Colonic mucosa (tissue), 4 donors: Measurements from ENCODE around the gene HID1. TPM values are rescaled to one million over a fixed set of nuclear protein-coding genes. Genes with fewer than 3 reads are reported as not detected.

Source experiments
- DNase-seq: peaks from one replicate; pipeline ENCODE4 v3.0.0-alpha.2; 2020
- H3K27ac ChIP-seq: fragments of 200-600 bp; one replicate; pipeline ENCODE4 v1.8.0; 2021
- H3K27me3 ChIP-seq: fragments of 200-600 bp; one replicate; pipeline ENCODE4 v1.8.0; 2021
- H3K36me3 ChIP-seq: fragments of 200-600 bp; one replicate; pipeline ENCODE4 v1.8.0; 2021
- H3K4me1 ChIP-seq: fragments of 200-600 bp; one replicate; pipeline ENCODE4 v1.8.0; 2021; ENCODE audit warnings: mild to moderate bottlenecking
- H3K4me3 ChIP-seq: fragments of 200-600 bp; one replicate; pipeline ENCODE4 v1.8.0; 2021
- H3K9ac ChIP-seq, 2 donors: one replicate each; pipeline ENCODE4 v1.7.0; 2013; ENCODE audit warnings: control low read depth in 2 of 2, low read depth in 2 of 2, low read length in 2 of 2
- H3K9me3 ChIP-seq: fragments of 200-600 bp; one replicate; pipeline ENCODE4 v1.8.0; 2021
- CTCF ChIP-seq: fragments of 200-600 bp; IDR thresholded peaks from one replicate; pipeline ENCODE4 v1.8.0; 2022; ENCODE audit warnings: antibody characterized with exemption, mild to moderate bottlenecking
- intact Hi-C: fragments of 100-400 bp; cut with DNase I; formaldehyde crosslinking; loops from one replicate; pipeline ENCODE4 v1.14.1; 2022
- total RNA-seq, 2 donors: library from RNA; stranded (reverse); fragmentation: NEBNext Ultra II Directional in 1 of 2; extraction: Animal tissue kit (Norgen Biotek cat#: 25700) in 1 of 2; gene quantifications; one replicate each; pipeline ENCODE4 v1.2.1, GENCODE V29; 2021
- donor health status: healthy.
- donor health status: DM: no; HTN: no; CAD: no.
- donor health status: DM: no; HTN: no; CAD: no.

Gene HID1
- total RNA-seq, 2 donors from 2014 or later, result 47.8 to 54.8 TPM

DNA sequence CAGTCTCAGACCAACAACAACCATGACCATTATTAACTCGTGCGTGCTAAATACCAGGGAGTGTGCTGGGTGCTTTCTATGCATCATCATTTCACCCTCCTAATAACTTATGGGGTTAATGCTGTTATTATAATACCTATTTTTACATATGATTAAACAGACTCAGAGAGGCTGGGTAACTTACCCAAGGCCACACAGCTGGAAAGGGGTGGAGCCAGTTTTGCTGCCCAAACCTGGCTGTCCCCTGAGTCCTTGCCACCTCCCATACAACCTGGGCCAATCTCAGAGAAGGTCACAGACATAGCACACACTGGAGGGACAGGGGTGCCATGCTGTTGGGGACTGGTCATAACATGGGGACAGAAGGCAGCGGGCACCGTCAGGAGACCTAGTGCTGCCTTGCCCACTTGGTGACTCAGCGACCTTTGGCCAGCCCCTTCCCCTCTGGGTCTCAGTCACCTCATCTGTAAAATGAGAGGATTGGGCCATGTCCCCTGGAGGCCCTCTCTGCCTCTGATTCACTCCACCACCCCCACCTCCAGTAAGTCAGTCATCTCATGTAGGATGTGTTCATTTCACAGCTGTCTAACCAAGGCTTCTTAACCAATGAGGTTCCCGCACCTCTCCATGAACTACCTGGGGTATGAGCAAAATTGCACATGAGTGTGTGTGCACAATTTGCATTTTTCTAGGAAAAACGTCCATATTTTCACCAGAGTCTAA lies 67.7 kb downstream of the HID1 start:
- Histone ChIP-seq H3K27ac (no peak overlapping the region), H3K4me1 (no peaks in the 10 kb centered on the region), H3K9ac (no peak overlapping the region), H3K9me3 (no peaks in the 10 kb centered on the region), H3K27me3 (no peaks in the 10 kb centered on the region), H3K4me3 (no peak overlapping the region), H3K36me3 (no peaks in the 10 kb centered on the region)
- intact Hi-C loops, result no loop called here
- no peak for DNase-seq
- no peak for TF ChIP-seq CTCF

DNA sequence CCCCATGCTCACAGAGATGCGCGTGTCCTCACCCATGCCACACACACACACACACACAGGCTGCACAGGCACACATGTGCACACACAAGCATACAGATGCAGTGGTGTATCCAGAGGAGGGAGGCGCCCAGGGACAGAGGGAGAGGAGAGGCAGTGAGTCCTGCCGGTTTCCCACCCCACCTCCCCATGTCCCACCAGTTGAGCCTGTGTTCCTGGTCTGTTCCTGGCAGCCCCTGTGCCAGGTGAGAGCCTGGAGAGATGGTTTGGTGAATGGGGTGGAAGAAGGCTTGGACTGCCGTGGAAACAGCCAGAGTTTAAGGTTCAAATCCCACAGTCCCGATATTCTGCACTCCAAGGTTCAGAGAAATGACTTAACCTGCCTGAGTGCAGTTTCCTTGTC lies 68.9 kb downstream of the HID1 start:
- H3K9me3 ChIP-seq, result no peaks in the 10 kb centered on the region
- H3K4me1 ChIP-seq, result no peaks in the 10 kb centered on the region
- no peak overlapping the region for H3K9ac ChIP-seq
- intact Hi-C loops, result no loop called here
- no peaks in the 10 kb centered on the region for H3K36me3 ChIP-seq
- H3K27ac ChIP-seq, result no peak overlapping the region
- no peak for DNase-seq
- H3K4me3 ChIP-seq, result no peak overlapping the region
- TF ChIP-seq CTCF, result no peak
- no peaks in the 10 kb centered on the region for H3K27me3 ChIP-seq

GRCh38 chr17:74903034-74903433 lies 69.5 kb downstream of the HID1 start:
- no peaks in the 10 kb centered on the region for H3K36me3 ChIP-seq
- TF ChIP-seq CTCF, result no peak
- no peaks in the 10 kb centered on the region for H3K27me3 ChIP-seq
- intact Hi-C loops, result no loop called here
- H3K9ac ChIP-seq, result no peak overlapping the region
- DNase-seq, result no peak
- no peak overlapping the region for H3K27ac ChIP-seq
- H3K4me3 ChIP-seq, result no peak overlapping the region
- H3K4me1 ChIP-seq, result no peaks in the 10 kb centered on the region
- no peaks in the 10 kb centered on the region for H3K9me3 ChIP-seq

DNA sequence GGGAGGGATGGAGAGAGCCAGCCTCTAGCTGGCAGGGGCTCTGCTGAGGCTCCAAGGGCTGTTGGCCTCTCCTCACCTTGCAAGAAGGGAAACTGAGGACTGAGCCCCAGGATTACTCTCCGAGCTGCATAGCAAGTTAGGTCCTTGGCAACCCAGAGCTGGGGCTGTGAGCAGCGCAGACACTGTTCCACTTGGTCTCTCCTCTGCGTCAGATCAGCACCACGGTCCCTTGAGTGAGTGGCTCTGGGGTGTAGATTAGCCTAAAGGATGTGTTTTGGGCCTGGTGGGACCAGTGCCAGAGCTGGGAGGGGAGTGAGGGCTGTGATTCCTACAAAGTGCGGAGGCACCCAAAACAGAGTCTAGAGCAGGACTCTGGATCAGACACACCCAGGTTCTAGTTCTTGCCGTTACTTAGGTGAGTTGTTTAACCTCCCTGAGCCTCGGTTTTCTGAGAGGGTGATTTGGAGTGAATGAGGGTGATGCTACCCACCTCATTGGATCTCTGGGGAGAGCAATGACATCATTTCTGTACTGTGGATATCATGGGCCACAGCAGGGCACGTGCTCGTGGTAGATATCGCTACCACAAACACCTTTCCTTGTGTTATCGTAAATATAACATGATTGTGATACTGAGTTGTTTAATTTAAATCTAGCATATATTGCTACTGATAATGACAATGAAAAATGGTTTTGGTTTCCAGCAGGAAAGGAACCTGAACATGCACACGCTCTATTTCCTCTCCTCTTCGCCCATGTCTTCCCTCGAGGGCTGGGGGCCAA lies 71.0 kb downstream of the HID1 start:
- intact Hi-C loops, result no loop called here
- TF ChIP-seq CTCF, result no peak
- no peaks in the 10 kb centered on the region for H3K27me3 ChIP-seq

More for the DNA sequence above, 71.0 kb downstream of the HID1 start:
- Histone ChIP-seq H3K4me3 (no peak overlapping the region), H3K9me3 (no peaks in the 10 kb centered on the region), H3K27ac (no peak overlapping the region), H3K36me3 (no peaks in the 10 kb centered on the region), H3K9ac (no peak overlapping the region), H3K4me1 (no peaks in the 10 kb centered on the region)
- no peak for DNase-seq

Other genes starting within 250 kb of the HID1 start
- gene RAB37, start 235.5 kb downstream of the HID1 start, total RNA-seq, result 1 to 10 TPM; 4.5 to 7.2 TPM
- 100 to 1,000 TPM; 186 to 244 TPM for gene NHERF1, start 224.1 kb downstream of the HID1 start, total RNA-seq
- 10 to 100 TPM; 28.4 to 52.6 TPM for gene NAT9, start 196.4 kb downstream of the HID1 start, total RNA-seq
- under 1 TPM; 0.16 to 0.30 TPM for gene GRIN2C, start 112.9 kb downstream of the HID1 start, total RNA-seq
- gene FDXR, start 99.8 kb downstream of the HID1 start, total RNA-seq, result 10 to 100 TPM; 17.7 to 26.9 TPM
- gene FADS6, start 79.1 kb downstream of the HID1 start, total RNA-seq, result 10 to 100 TPM in 1 of 2 donors, under 1 TPM in 1; 0.30 to 18.4 TPM
- under 1 TPM in 1 of 2 donors, not detected in 1; 0.05 TPM for gene USH1G, start 49.5 kb downstream of the HID1 start, total RNA-seq
- gene OTOP2, start 48.5 kb downstream of the HID1 start, total RNA-seq, result 10 to 100 TPM in 1 of 2 donors, 1 to 10 TPM in 1; 5.7 to 18.4 TPM
- under 1 TPM in 1 of 2 donors, not detected in 1; 0.40 TPM for gene OTOP3, start 36.9 kb downstream of the HID1 start, total RNA-seq
- 1 to 10 TPM; 3.7 to 4.1 TPM for gene CDR2L, start 14.9 kb upstream of the HID1 start, total RNA-seq
- gene MRPL58, start 39.9 kb upstream of the HID1 start, total RNA-seq, result 10 to 100 TPM; 27.2 to 50.1 TPM
- gene ATP5PD, start 74.2 kb upstream of the HID1 start, total RNA-seq, result 100 to 1,000 TPM; 302 to 371 TPM
- gene KCTD2, start 74.5 kb upstream of the HID1 start, total RNA-seq, result 10 to 100 TPM; 14.8 to 18.1 TPM
- 10 to 100 TPM; 19.4 to 50.1 TPM for gene SLC16A5, start 115.2 kb upstream of the HID1 start, total RNA-seq
- gene ARMC7, start 137.2 kb upstream of the HID1 start, total RNA-seq, result 10 to 100 TPM; 20.5 to 20.7 TPM
- gene NT5C, start 159.0 kb upstream of the HID1 start, total RNA-seq, result 10 to 100 TPM; 72.3 to 94.9 TPM
- gene JPT1, start 181.8 kb upstream of the HID1 start, total RNA-seq, result 100 to 1,000 TPM; 227 to 367 TPM
- gene SUMO2, start 210.2 kb upstream of the HID1 start, total RNA-seq, result 100 to 1,000 TPM; 298 to 319 TPM
- gene NUP85, start 232.9 kb upstream of the HID1 start, total RNA-seq, result 10 to 100 TPM; 42.2 to 86.8 TPM